WERI-Rb-1 (cell line): ENCODE data around the gene CGGBP1.

Experiments
- DNase-seq: peaks from one replicate; pipeline ENCODE4 v3.0.0-alpha.2; 2020
- H3K27ac ChIP-seq: fragments of 250-450 bp; sonication (Bioruptor Pico); 2 replicates; pipeline ENCODE4 v1.5.1; 2020; ENCODE audit warnings: mild to moderate bottlenecking, moderate library complexity
- H3K27me3 ChIP-seq: fragments of 250-450 bp; sonication (Bioruptor Pico); 2 replicates; pipeline ENCODE4 v1.5.1; 2021; ENCODE audit warnings: mild to moderate bottlenecking, low read depth, moderate library complexity; ENCODE audit not compliant: insufficient read depth, severe bottlenecking
- H3K36me3 ChIP-seq: fragments of 250-450 bp; sonication (Bioruptor Pico); 2 replicates; pipeline ENCODE4 v1.5.1; 2020; ENCODE audit warnings: mild to moderate bottlenecking, moderate library complexity
- H3K4me3 ChIP-seq: 2 replicates; pipeline ENCODE4 v1.5.1; 2011; ENCODE audit warnings: low read depth, mild to moderate bottlenecking, control low read depth, low read length
- H3K9me3 ChIP-seq: fragments of 250-450 bp; sonication (Bioruptor Pico); 2 replicates; pipeline ENCODE4 v1.5.1; 2021; ENCODE audit warnings: mild to moderate bottlenecking, moderate library complexity; ENCODE audit not compliant: severe bottlenecking
- TF ChIP-seq, protein P1 (sequence below): IDR thresholded peaks from 2 replicates; pipeline ENCODE4 v1.5.1; 2011; ENCODE audit warnings: low read depth, mild to moderate bottlenecking, control low read depth, inconsistent platforms, low read length

Gene CGGBP1

DNA sequence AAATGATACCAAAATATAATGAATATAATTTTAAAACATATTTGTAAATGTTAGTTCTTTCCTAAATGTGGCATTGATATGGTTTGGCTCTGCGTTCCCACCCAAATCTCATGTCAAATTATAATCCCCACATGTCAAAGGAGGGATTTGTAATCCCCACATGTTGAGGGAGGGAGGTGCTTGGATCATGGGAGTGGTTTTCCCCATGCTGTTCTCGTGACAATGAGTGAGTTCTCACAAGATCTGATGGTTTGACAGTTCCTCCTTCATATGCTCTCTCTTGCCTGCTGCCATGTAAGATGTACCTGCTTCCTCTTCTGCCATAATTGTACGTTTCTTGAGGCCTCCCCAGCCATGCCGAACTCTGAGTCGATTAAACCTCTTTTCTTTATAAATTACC, 12.0 kb downstream of the CGGBP1 start:
- no peak for DNase-seq
- H3K4me3 ChIP-seq, result no peak overlapping the region
- TF ChIP-seq, protein P1, sequence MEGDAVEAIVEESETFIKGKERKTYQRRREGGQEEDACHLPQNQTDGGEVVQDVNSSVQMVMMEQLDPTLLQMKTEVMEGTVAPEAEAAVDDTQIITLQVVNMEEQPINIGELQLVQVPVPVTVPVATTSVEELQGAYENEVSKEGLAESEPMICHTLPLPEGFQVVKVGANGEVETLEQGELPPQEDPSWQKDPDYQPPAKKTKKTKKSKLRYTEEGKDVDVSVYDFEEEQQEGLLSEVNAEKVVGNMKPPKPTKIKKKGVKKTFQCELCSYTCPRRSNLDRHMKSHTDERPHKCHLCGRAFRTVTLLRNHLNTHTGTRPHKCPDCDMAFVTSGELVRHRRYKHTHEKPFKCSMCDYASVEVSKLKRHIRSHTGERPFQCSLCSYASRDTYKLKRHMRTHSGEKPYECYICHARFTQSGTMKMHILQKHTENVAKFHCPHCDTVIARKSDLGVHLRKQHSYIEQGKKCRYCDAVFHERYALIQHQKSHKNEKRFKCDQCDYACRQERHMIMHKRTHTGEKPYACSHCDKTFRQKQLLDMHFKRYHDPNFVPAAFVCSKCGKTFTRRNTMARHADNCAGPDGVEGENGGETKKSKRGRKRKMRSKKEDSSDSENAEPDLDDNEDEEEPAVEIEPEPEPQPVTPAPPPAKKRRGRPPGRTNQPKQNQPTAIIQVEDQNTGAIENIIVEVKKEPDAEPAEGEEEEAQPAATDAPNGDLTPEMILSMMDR, result no peak
- no peak overlapping the region for H3K27ac ChIP-seq
- no peaks in the 10 kb centered on the region for H3K36me3 ChIP-seq
- no peaks in the 10 kb centered on the region for H3K27me3 ChIP-seq
- peaks cover 2% of the 10 kb centered on the region for H3K9me3 ChIP-seq

DNA sequence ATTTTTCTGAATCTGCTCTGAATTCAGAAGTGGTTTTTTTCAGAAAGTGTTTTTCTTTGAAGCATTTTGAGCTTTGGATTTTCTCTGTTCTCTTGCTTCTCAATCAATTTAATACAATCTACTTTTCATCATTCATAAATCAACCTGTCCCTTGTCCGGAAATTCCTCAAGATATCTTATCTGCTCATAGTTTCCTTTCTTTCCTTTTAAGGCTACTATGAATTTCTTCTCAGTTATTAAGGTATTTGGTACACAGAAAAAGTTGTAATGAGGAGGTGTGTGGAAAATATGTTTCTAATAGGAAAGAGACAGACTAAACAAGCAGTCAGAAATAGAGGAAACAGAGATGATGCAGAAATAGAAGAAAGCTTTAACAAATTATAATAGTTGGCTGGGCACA, 14.4 kb downstream of the CGGBP1 start:
- Histone ChIP-seq H3K9me3 (no peaks in the 10 kb centered on the region), H3K27ac (no peak overlapping the region), H3K36me3 (no peaks in the 10 kb centered on the region), H3K4me3 (no peak overlapping the region), H3K27me3 (no peaks in the 10 kb centered on the region)
- no peak for DNase-seq
- TF ChIP-seq, protein P1, result no peak

DNA sequence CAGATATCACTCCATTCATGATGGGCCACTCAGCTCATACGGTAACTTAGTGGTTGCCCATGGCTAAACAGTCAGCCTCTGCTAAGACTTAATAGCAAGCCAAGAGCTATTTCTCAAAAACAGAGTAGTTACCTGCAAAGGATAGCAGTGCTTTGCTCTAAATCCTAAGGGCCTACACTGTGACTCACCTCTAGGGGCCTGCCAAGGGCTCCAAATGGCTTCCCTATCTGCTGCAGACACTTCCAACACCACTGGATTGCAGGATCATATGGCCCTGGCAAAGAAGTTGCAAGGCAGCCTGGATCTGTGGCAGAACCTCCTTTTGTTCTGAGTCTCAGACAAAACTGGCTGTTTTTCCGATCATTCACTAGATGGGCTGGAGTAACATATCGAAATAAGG, 17.8 kb downstream of the CGGBP1 start:
- no peak for DNase-seq
- Histone ChIP-seq H3K27me3 (no peaks in the 10 kb centered on the region), H3K27ac (no peak overlapping the region), H3K36me3 (no peaks in the 10 kb centered on the region), H3K9me3 (no peaks in the 10 kb centered on the region), H3K4me3 (no peak overlapping the region)
- TF ChIP-seq, protein P1, result no peak

DNA sequence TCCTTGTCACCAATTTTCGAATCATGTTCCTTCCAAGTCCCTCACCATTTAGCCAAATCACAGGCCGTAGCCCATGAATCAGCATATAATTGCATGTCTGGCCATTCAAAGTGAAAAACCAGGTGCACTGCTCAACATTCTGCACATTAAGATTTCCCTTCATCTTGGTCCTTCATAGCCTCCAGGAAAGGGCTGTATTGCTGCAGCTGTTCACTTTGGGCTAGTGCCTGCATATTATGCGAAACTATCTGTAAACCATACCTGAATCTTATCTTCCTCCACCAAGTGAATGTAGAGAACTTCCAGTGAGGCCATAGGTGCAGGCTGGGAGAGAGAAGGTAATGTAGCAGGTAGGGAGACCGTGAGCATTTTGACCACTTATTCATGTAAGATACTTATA, 18.3 kb downstream of the CGGBP1 start:
- H3K9me3 ChIP-seq, result no peaks in the 10 kb centered on the region
- no peaks in the 10 kb centered on the region for H3K27me3 ChIP-seq
- H3K4me3 ChIP-seq, result no peak overlapping the region
- DNase-seq, result no peak
- H3K27ac ChIP-seq, result no peak overlapping the region
- H3K36me3 ChIP-seq, result no peaks in the 10 kb centered on the region
- TF ChIP-seq, protein P1, result no peak

DNA sequence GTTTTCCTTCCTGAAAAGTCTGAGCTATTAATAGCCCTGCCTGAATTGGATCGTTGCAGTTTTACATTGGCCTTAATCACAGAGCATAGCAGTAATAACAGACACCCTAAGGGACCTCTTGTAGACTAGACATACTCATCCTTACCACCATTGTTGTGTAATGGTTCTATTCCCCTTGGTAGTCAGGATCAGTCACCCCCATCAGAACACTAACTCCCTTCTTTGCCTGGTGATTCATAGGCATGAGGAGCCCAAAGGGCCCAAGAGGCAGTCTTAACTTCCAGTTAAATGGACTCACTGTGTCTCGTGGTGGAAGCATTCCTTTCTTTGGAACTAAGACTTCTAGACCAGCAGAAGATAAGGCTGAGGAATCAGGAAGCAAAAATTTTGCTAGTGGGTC, 20.2 kb downstream of the CGGBP1 start:
- Histone ChIP-seq H3K36me3 (no peaks in the 10 kb centered on the region), H3K4me3 (no peak overlapping the region), H3K9me3 (no peaks in the 10 kb centered on the region), H3K27ac (no peak overlapping the region), H3K27me3 (no peaks in the 10 kb centered on the region)
- DNase-seq, result no peak
- TF ChIP-seq, protein P1, result no peak

DNA sequence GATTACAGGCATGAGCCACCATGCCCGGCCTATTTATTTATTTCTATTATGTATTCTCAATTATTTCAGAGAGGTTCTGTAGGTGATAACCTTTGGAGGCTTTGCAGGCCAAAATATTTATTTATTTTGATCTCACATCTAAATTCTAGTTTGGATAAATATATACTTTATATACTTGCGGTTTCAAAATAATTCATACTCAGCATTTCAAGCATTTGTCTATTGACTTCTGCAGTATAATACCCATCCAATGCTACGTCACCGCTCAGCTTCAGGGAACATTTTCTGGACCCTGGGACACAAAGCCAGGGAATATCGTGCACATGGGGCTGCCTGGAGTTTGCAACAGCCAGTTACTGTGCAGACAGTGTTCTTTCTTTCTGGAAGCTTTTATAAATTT, 22.6 kb downstream of the CGGBP1 start:
- no peak for DNase-seq
- TF ChIP-seq, protein P1, result no peak
- Histone ChIP-seq H3K4me3 (no peak overlapping the region), H3K9me3 (no peaks in the 10 kb centered on the region), H3K27ac (no peak overlapping the region), H3K27me3 (no peaks in the 10 kb centered on the region), H3K36me3 (no peaks in the 10 kb centered on the region)
